ENCODE measurements around the gene APLP2. TPM values are rescaled to one million over a fixed set of nuclear protein-coding genes. Genes with fewer than 3 reads are reported as not detected.

APLP2 gene
- polyA plus RNA-seq, 3 donors, result 486 to 622 (median 591) TPM

- Mint-ChIP-seq H3K9me3 (peaks cover 0 to 6% (median 0%) of the 10 kb centered on the region in 7 donors), H3K4me3 (peak overlapping the region; percentile 34 to 83), H3K27ac (peak overlapping the region in 4 of 7 donors; percentile 46 to 81 (median 71)), H3K4me1 (peaks cover 83% of the 10 kb centered on the region), H3K27me3 (ENCODE audit: low read depth in 3 of 3) (peaks cover 13 to 26% (median 15%) of the 10 kb centered on the region in 3 donors), H3K36me3 (peaks cover 5 to 10% of the 10 kb centered on the region in 2 donors)
- Histone ChIP-seq H3K4me1 (ENCODE audit: control insufficient read depth in 1 of 2, insufficient read depth in 2 of 2, low read length in 2 of 2) (peaks cover 74 to 81% of the 10 kb centered on the region in 2 donors), H3K79me2 (ENCODE audit: insufficient read depth, low read length) (peaks cover 49% of the 10 kb centered on the region), H2AFZ (ENCODE audit: insufficient read depth, low read depth, low read length, poor library complexity, severe bottlenecking) (peak overlapping the region; percentile 28), H3K4me2 (replicated peaks; ENCODE audit: extremely low read depth, low read length, poor library complexity, severe bottlenecking) (peak overlapping the region; percentile 79), H3K9me3 (replicated peaks in 1 of 2; ENCODE audit: control insufficient read depth in 1 of 2, insufficient read depth in 1 of 2, low read length in 2 of 2) (no peaks in the 10 kb centered on the region), H3K36me3 (replicated peaks in 1 of 2; ENCODE audit: control insufficient read depth in 1 of 2, insufficient read depth in 2 of 2, low read length in 2 of 2) (no peaks in the 10 kb centered on the region), H3K9ac (ENCODE audit: insufficient read depth, low read length, poor library complexity, severe bottlenecking) (no peak overlapping the region), H4K20me1 (ENCODE audit: insufficient read depth, low read length) (peaks cover 15% of the 10 kb centered on the region), H3K4me3 (replicated peaks in 1 of 3; ENCODE audit: low read depth in 2 of 3, low read length in 3 of 3) (peak overlapping the region in 1 of 3 experiments; percentile 75), H3K27me3 (ENCODE audit: control insufficient read depth in 2 of 2, insufficient read depth in 2 of 2, low read length in 2 of 2) (peaks cover 0 to 14% of the 10 kb centered on the region in 2 donors), H3K27ac (ENCODE audit: low read depth in 1 of 2, low read length in 2 of 2) (no peak overlapping the region)
- DNase-seq, result no peak
- no peak for TF ChIP-seq CTCF (IDR thresholded peaks at IDR 0.05)
- intact Hi-C loops (cut with micrococcal nuclease), result loop anchor here in 1 of 2 donors (10.0 kb wide), 1 partner anchor 153 kb away; the partner anchor contains the start of gene ZBTB44
- 40% methylated on average over 3 of the region's 11 CpGs for WGBS (ENCODE audit: insufficient coverage)
Observed at GRCh38 chr11:130161441-130162145, 91.9 kb downstream of the APLP2 start.

- DNase-seq, result peak; percentile 56 to 70 (median 70)
- peaks cover 16% of the 10 kb centered on the region for H4K20me1 ChIP-seq (ENCODE audit: insufficient read depth, low read length)
- peak overlapping the region in 1 of 3 experiments; percentile 40 for H3K4me3 ChIP-seq (replicated peaks in 1 of 3; ENCODE audit: low read depth in 2 of 3, low read length in 3 of 3)
- peak overlapping the region; percentile 42 to 86 (median 79) for H3K27ac Mint-ChIP-seq
- H3K36me3 ChIP-seq (replicated peaks in 1 of 2; ENCODE audit: control insufficient read depth in 1 of 2, insufficient read depth in 2 of 2, low read length in 2 of 2), result no peaks in the 10 kb centered on the region
- peaks cover 0 to 6% (median 0%) of the 10 kb centered on the region in 7 donors for H3K9me3 Mint-ChIP-seq
- H3K4me1 ChIP-seq (ENCODE audit: control insufficient read depth in 1 of 2, insufficient read depth in 2 of 2, low read length in 2 of 2), result peaks cover 68 to 75% of the 10 kb centered on the region in 2 donors
- H3K9ac ChIP-seq (ENCODE audit: insufficient read depth, low read length, poor library complexity, severe bottlenecking), result no peak overlapping the region
- no peaks in the 10 kb centered on the region for H3K9me3 ChIP-seq (replicated peaks in 1 of 2; ENCODE audit: control insufficient read depth in 1 of 2, insufficient read depth in 1 of 2, low read length in 2 of 2)
- H3K79me2 ChIP-seq (ENCODE audit: insufficient read depth, low read length), result peaks cover 60% of the 10 kb centered on the region
- H3K27ac ChIP-seq (ENCODE audit: low read depth in 1 of 2, low read length in 2 of 2), result peak overlapping the region in 1 of 2 donors; percentile 84
- peaks cover 0 to 14% of the 10 kb centered on the region in 2 donors for H3K27me3 ChIP-seq (ENCODE audit: control insufficient read depth in 2 of 2, insufficient read depth in 2 of 2, low read length in 2 of 2)
- H2AFZ ChIP-seq (ENCODE audit: insufficient read depth, low read depth, low read length, poor library complexity, severe bottlenecking), result no peak overlapping the region
- H3K36me3 Mint-ChIP-seq, result peaks cover 5 to 10% of the 10 kb centered on the region in 2 donors
- peaks cover 15 to 24% (median 15%) of the 10 kb centered on the region in 3 donors for H3K27me3 Mint-ChIP-seq (ENCODE audit: low read depth in 3 of 3)
- TF ChIP-seq CTCF (IDR thresholded peaks at IDR 0.05), result no peak
- H3K4me1 Mint-ChIP-seq, result peaks cover 76% of the 10 kb centered on the region
- intact Hi-C loops (cut with micrococcal nuclease), result loop anchor here in 1 of 2 donors (10.0 kb wide), 1 partner anchor 152 kb away; the partner anchor contains the start of gene ZBTB44
- WGBS (ENCODE audit: insufficient coverage), result 35% methylated on average over 2 of the region's 5 CpGs
- no peak overlapping the region for H3K4me3 Mint-ChIP-seq
- no peak overlapping the region for H3K4me2 ChIP-seq (replicated peaks; ENCODE audit: extremely low read depth, low read length, poor library complexity, severe bottlenecking)
Observed at GRCh38 chr11:130162733-130163132, 93.0 kb downstream of the APLP2 start.
